Omental fat pad (tissue), 4 donors: ENCODE results near the gene CMYA5. TPM values are rescaled to one million over a fixed set of nuclear protein-coding genes. Genes with fewer than 3 reads are reported as not detected.

Source experiments
- ATAC-seq: fragments of 150-250 bp; one replicate; pipeline ENCODE4 v1.9.1; 2016; ENCODE audit warnings: mild to moderate bottlenecking, moderate library complexity; ENCODE audit not compliant: low FRiP score
- DNase-seq: peaks from one replicate; pipeline ENCODE4 v3.0.0-alpha.2; 2019; ENCODE audit warnings: low spot score
- total RNA-seq, 4 donors: library from RNA; depleted of rRNA; stranded (reverse); fragments of >200 nt; gene quantifications; one replicate each; pipeline ENCODE4 v1.1.0, GENCODE V29; 2016
- TF ChIP-seq, protein P1 (sequence below), 3 donors: fragments of 450-650 bp; IDR thresholded peaks; one replicate each; pipeline ENCODE4 v1.5.1; 2016 to 2017; ENCODE audit warnings: antibody characterized with exemption in 3 of 3, mild to moderate bottlenecking in 3 of 3, moderate library complexity in 2 of 3

CMYA5 gene
- total RNA-seq, 4 donors from 2014 or later, result 4.2 to 21.0 (median 6.3) TPM

DNA sequence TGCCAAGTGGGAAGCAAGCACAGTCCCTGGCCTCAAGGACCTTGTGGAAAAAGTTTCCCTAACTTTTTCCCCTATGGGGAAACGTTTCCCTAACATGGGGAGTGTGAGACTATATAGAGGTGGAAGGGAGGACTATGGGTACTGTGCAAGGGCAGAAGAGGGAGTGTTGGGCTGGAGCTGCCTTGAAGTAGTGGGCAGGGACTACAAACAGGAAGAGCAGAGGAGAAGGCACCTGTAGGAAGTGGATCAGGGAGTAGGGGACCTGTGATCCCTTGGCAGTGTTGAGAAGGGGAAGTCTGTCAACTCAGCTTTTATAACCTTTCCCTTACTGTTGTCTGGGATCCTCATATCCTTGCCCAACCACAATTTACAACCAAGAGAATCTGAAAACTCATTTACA, 1.4 kb downstream of the CMYA5 start:
- ATAC-seq (no peak), DNase-seq (no peak)
- TF ChIP-seq, protein P1, sequence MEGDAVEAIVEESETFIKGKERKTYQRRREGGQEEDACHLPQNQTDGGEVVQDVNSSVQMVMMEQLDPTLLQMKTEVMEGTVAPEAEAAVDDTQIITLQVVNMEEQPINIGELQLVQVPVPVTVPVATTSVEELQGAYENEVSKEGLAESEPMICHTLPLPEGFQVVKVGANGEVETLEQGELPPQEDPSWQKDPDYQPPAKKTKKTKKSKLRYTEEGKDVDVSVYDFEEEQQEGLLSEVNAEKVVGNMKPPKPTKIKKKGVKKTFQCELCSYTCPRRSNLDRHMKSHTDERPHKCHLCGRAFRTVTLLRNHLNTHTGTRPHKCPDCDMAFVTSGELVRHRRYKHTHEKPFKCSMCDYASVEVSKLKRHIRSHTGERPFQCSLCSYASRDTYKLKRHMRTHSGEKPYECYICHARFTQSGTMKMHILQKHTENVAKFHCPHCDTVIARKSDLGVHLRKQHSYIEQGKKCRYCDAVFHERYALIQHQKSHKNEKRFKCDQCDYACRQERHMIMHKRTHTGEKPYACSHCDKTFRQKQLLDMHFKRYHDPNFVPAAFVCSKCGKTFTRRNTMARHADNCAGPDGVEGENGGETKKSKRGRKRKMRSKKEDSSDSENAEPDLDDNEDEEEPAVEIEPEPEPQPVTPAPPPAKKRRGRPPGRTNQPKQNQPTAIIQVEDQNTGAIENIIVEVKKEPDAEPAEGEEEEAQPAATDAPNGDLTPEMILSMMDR (IDR thresholded peaks at IDR 0.05), result no peak

DNA sequence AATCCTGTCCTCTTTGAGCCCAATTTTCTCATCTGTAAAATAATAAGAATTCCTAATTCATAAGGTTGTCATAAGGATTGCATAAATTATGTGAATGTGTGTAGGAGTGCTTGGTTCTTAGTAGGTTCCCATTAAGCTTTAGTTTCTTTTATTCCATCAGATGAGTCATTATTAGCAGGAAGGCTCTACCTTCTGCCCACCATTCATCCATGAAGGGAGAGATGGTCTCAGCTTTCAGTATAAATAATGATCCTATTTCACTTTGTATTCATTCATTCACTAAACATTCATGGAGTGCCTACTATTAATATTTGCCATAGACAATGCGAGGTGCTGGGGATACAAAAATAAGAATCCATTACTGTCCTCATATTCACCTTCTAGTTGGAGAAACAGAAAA, 3.0 kb downstream of the CMYA5 start:
- TF ChIP-seq, protein P1 (IDR thresholded peaks at IDR 0.05), result no peak
- ATAC-seq (no peak), DNase-seq (no peak)

DNA sequence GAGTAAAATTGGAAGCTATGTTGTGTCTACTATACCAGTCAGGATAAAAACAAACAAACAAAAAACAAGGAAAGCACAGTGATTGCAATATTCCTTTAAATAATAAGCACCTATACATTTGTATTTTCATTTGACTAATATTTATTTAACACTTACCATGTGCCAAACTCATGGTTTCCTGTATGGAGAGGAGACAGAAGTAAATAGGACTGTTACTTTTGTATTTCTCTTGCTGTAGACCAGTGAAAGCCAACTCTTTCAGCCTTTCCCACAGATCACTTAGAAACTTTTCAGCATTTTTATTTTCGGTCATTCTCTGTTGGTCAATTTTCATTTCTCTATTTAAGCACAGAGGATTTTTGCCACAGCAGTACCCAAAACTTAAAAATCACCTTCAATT, 4.5 kb downstream of the CMYA5 start:
- DNase-seq (no peak), ATAC-seq (no peak)
- TF ChIP-seq, protein P1 (IDR thresholded peaks at IDR 0.05), result no peak

DNA sequence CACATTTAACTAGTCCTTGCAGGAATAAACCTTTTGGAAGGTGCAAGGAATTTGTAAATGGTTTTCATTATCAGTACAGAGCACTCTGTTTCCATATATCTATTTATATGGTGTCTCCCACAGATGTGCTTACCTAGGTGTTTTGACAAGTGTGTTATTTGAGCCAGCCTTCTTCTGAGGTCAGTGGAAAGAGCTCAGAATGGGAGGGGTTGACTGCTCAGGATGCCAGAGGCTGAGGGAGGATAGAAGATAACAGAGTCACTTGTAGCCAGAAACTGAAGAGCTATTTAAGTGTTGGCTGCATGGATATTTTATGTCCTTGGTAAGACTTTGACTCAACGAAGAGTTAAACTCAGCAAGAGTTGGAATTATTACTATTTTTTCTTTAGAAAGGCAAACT, 5.0 kb downstream of the CMYA5 start:
- TF ChIP-seq, protein P1 (IDR thresholded peaks at IDR 0.05), result no peak
- peak; percentile 57 for ATAC-seq
- DNase-seq, result no peak

DNA sequence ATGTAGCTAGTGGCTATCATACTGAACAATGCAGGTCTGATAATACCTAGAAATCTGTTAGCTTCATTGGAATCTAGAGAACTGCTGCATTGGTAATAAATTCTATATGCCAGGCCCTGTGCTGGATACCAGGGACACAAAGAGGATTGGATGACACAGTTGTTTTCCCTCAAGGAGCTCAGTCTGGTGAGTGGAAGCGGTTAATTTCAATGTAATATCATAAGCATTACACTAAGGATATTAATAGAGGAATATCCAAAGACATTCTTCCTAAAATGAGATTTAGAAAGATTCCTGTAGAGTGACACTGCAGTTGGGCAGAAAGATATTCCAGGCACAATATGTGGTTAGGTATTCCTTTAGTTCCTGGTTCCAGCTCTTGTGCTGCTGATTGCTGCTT, 5.9 kb downstream of the CMYA5 start:
- ATAC-seq, result no peak
- TF ChIP-seq, protein P1 (IDR thresholded peaks at IDR 0.05), result no peak

DNA sequence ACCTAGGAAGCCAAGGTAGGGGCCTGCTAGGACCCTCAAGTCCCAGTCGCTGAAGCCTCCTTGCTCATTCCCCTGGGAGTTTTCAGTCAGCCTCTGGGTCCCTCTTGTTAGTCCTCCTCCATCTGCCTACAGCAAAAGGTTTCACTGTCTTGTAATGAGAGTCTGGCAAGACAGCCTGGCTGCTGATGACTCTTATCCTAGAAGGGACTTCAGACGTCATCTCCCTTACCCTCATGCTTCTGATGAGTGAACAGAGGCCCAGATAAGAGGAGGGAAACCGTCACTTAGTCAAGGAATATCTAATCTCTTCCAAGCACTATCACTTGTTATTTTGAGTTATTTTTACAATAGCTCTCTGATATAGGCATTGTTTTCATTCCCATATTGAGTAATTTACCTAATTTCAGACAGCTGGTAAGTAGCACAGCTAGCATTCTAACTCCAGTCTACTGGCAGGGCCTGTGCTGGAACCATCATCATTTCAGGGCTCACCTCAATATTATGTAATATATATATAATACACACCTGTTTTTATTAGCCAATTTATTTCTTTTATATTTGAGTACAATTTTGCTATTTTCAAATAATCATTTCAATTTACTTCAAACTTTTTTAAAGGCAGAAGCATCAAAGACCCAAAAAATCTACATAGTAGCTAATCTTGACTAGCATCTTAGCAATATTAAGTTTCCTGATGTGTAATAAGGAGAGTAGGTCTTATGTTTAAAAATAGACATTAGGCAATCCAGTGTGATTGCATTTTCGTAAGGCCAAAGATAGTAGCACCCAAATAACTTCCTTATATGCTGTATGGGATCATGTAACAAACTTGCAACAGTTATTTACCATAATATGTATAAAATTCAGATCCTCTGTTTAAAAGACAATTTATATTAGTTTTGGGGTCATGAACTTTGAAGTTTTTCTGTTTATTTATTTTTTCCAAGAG, 7.9 kb downstream of the CMYA5 start:
- ATAC-seq (peak; percentile 48), DNase-seq (no peak)
- TF ChIP-seq, protein P1 (IDR thresholded peaks at IDR 0.05), result no peak

More for the DNA sequence above, 5.9 kb downstream of the CMYA5 start:
- DNase-seq, result no peak
